GM06990 (cell line): ENCODE measurements around the gene GLIS1.

Source experiments
- DNase-seq: peaks from one replicate; pipeline ENCODE4 v3.0.0-alpha.2; 2011; ENCODE audit not compliant: insufficient read length; ENCODE audit errors: extremely low read depth
- H3K27me3 ChIP-seq: replicated peaks from 2 replicates; pipeline ENCODE4 v1.6.0; 2011; ENCODE audit warnings: low read length; ENCODE audit not compliant: control insufficient read depth, insufficient read depth
- H3K36me3 ChIP-seq: 2 replicates; pipeline ENCODE4 v1.5.1; 2011; ENCODE audit warnings: low read length; ENCODE audit not compliant: control insufficient read depth, insufficient read depth
- H3K4me3 ChIP-seq: replicated peaks from 2 replicates; pipeline ENCODE4 v1.5.1; 2011; ENCODE audit warnings: low read depth, mild to moderate bottlenecking, control low read depth, low read length
- CTCF ChIP-seq: IDR thresholded peaks from 2 replicates; pipeline ENCODE4 v1.5.1; 2011; ENCODE audit warnings: low read length, control low read depth, mild to moderate bottlenecking, inconsistent platforms; ENCODE audit not compliant: insufficient read depth, poor library complexity, severe bottlenecking

Gene GLIS1

GRCh38 chr1:53739109-53739681 is at the start of gene GLIS1:
Gene GLIS1, minus strand, starts transcription at chr1:53739164. Its CDS starts 1,100 bp downstream, at chr1:53738064.
- no peaks in the 10 kb centered on the region for H3K36me3 ChIP-seq
- TF ChIP-seq CTCF = no peak
- H3K27me3 ChIP-seq = peaks cover 7% of the 10 kb centered on the region
- peak within 1 kb of the TSS; percentile 64 for H3K4me3 ChIP-seq
- peak; percentile 83 for DNase-seq

- TF ChIP-seq CTCF = no peak
- DNase-seq = no peak
- H3K27me3 ChIP-seq = no peaks in the 10 kb centered on the region
- H3K36me3 ChIP-seq = peaks cover 1% of the 10 kb centered on the region
- no peak overlapping the region for H3K4me3 ChIP-seq
Observed at GRCh38 chr1:53787655-53788054, 48.7 kb upstream of the GLIS1 start.

GRCh38 chr1:53783056-53783455 is 44.1 kb upstream of the GLIS1 start:
- no peak for DNase-seq
- H3K4me3 ChIP-seq = no peak overlapping the region
- H3K36me3 ChIP-seq = peaks cover 1% of the 10 kb centered on the region
- no peaks in the 10 kb centered on the region for H3K27me3 ChIP-seq
- no peak for TF ChIP-seq CTCF

- Histone ChIP-seq H3K27me3 (no peaks in the 10 kb centered on the region), H3K36me3 (peaks cover 2% of the 10 kb centered on the region), H3K4me3 (no peak overlapping the region)
- DNase-seq = no peak
- no peak for TF ChIP-seq CTCF
Observed at GRCh38 chr1:53781654-53782053, 42.7 kb upstream of the GLIS1 start.

GRCh38 chr1:53777272-53777671 is 38.3 kb upstream of the GLIS1 start:
- DNase-seq = no peak
- Histone ChIP-seq H3K27me3 (no peaks in the 10 kb centered on the region), H3K4me3 (no peak overlapping the region), H3K36me3 (peaks cover 1% of the 10 kb centered on the region)
- TF ChIP-seq CTCF = no peak

- Histone ChIP-seq H3K27me3 (no peaks in the 10 kb centered on the region), H3K36me3 (no peaks in the 10 kb centered on the region; the same call in 1 of the 2 replicates), H3K4me3 (no peak overlapping the region)
- DNase-seq = no peak
- TF ChIP-seq CTCF = no peak
Observed at GRCh38 chr1:53771648-53772047, 32.7 kb upstream of the GLIS1 start.
